Measurements from ENCODE around the gene NID1.
"Not testable (repeated sequence)": the region's sequence is repeated elsewhere in the genome, so short reads cannot be mapped to it uniquely, and the experiment has no call there.

Gene NID1

GRCh38 chr1:236023926-236024565 is 40.8 kb downstream of the NID1 start:
- no peak for DNase-seq

DNA sequence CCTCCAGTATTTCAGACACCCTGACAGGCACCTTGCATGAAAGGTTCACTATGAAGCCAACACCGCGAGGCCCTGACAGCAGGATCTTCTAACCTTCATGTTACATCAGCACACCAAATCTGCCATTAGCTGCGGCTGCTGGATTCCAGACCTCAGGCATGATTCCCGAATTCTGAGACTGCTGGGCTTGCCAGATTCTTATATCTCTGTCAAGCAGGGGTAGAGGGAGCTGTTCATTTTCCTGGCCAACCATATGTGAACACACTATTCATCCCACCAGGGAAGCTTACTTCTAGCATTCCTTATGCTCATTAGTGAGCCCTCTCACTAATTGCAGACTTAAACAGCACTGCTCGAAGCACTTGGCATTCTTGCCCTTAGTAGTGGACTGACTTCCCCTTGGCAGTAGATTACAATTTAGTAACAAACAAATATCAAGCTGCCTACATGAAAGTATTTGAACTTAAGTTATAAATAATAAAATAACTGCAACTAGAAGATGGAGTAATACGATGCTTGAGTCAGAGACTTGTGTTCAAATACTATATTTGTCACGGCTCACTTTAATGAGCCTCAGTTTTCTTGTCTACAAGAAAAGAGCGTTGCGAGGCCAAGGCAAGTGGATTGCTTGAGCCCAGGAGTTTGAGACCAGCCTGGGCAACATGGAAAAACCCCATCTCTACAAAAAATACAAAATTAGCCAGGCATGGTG is 43.3 kb downstream of the NID1 start:
- DNase-seq, result no peak

GRCh38 chr1:236020359-236021219 is 44.3 kb downstream of the NID1 start:
- no peak for DNase-seq

DNA sequence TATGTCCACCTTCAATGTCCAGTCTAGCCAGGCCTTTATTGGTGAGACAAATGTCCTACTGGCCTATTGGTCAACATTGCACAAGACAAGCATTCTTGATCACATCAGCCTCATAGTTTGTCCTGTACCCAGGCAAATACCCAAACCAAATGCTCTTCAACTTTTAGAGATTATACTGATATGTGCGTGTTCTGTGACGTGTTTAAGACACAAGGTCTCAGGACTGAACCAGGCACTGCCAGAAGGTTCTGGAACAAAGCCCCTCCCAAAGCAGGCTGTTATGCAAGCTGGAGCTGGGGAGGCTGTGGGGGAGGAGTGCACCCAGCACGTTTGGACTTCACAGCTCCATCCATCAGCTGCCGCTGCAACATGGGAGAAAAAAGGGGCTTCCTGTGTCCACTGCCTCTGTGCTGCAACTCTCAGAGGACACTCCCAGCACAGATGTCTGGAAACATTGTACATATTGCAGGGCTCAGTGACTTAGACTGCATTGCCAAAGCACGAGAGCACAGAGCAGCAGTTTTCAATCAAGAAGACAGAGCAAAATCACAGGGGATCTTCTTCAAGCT is 45.9 kb downstream of the NID1 start:
- DNase-seq, result no peak

- no peak for DNase-seq
Observed at GRCh38 chr1:236016782-236017400, 48.0 kb downstream of the NID1 start.

GRCh38 chr1:236016083-236016482 is 48.8 kb downstream of the NID1 start:
- no peak for DNase-seq

GRCh38 chr1:236015539-236015938 is 49.4 kb downstream of the NID1 start:
- no peak for DNase-seq

DNA sequence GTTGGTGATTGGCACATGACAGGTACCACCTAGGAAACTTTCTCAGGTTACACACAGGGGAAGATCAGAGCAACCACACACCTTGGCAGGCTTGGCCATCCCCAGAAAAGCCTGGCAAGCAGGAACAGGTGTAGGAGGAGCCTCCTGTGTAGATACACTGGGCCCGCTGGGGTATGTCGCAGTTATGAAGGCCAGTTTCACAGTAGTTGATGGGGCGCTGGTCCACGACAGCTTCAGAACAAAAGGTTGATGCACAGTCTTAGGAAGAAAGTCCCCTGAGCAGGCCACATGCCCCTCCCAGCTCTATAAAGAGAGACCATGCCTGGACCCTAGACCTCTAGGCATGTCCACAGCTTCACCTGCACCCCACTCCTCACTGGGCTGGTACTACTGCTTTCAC is 51.6 kb downstream of the NID1 start:
- no peak for DNase-seq

DNA sequence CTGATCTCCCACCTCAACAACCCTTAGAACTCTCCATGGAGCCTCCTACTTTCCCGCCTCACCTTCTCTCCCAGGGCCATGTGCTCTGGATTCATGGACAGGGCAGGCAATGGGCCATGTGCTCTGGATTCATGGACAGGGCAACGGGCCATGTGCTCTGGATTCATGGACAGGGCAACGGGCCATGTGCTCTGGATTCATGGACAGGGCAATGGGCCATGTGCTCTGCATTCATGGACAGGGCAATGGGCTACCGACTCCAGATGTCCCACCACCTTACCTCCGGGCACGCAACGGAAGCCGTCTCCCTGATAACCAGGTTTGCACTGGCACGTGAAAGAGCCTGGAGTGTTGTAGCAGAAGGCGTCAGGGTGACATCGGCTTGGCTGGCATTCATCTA is 53.2 kb downstream of the NID1 start:
- DNase-seq, result no peak

DNA sequence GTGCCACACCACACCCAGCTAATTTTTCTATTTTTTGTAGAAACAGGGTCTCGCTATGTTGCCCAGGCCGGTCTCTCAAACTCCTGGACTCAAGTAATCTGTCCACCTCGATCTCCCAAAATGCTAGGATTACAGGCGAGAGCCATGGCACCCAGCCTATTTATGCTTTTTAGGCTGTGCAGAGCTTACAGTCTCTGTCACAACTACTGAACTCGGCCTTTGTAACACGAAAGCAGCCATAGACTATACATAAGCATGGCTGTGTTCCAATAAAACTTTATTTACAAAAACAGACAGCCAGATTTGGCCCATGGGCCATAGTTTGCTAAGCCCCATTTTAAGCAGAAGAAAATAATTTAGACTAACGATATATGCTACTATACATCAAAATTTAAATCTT is 54.4 kb downstream of the NID1 start:
- no peak for DNase-seq

- DNase-seq, result no peak
Observed at GRCh38 chr1:236009857-236010256, 55.0 kb downstream of the NID1 start.

- DNase-seq, result no peak
Observed at GRCh38 chr1:236009191-236009590, 55.7 kb downstream of the NID1 start.

- no peak for DNase-seq
Observed at GRCh38 chr1:236007781-236008180, 57.1 kb downstream of the NID1 start.

- DNase-seq, result not testable (repeated sequence)
Observed at GRCh38 chr1:236003058-236003457, 61.8 kb downstream of the NID1 start.

DNA sequence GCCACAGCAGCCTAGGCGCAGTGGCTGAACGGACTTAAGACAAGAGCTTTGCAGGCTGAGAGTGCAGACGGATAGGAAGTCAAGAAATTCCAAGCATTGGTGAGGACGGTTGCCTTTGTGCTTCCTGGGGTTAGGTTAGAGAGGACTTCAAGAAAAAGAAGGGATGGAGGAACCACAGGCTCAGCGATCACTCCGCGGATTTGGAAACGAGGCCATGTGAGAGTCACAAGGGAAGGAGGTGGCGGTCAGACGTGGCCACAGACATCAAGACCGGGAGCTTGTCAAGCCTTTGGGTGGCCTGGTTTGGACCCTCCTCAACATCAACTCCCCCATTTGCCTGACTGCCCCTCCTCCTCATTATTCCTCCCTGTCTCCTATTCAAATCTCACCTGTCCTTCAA is 62.3 kb downstream of the NID1 start:
- DNase-seq, result no peak

DNA sequence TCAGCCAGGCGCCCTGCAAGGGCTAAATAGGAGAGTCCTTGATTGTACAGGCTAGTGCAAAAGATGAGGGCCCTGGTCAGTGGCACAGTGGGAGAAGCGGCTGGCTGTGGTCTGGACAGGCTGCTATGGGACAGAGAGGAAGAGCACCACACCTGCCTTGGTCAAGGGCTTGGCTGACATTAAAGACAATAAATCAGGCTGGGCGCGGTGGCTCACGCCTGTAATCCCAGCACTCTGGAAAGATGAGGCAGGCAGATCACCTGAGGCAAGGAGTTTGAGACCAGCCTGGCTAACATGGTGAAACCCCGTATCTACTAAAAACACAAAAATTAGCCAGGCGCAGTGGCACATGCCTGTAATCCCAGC is 62.9 kb downstream of the NID1 start:
- no peak for DNase-seq

- DNase-seq, result no peak
Observed at GRCh38 chr1:236000781-236001180, 64.1 kb downstream of the NID1 start.

- DNase-seq, result no peak
Observed at GRCh38 chr1:235999259-235999925, 65.5 kb downstream of the NID1 start.

GRCh38 chr1:235998812-235999211 is 66.1 kb downstream of the NID1 start:
- DNase-seq, result no peak

DNA sequence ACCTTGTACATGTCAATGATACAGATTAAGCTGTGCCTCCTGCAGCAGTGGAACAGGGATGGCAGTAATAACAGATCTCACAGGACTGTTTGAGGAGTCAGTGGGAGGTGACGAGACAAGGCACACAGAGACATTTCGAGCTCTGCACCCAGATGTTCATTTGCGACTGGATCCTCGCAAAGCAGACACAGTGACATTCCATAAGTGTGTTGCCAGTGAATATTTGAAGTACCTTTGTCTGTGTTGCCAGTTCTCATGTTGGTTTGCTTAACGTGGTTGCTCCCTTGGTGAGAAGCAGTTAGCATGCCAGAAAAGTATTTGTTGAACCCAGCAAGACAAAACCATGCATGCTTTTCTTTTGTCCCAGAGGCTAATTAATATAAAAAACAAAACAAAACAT is 67.0 kb downstream of the NID1 start:
- no peak for DNase-seq

- no peak for DNase-seq
Observed at GRCh38 chr1:235997049-235997448, 67.8 kb downstream of the NID1 start.

GRCh38 chr1:235996048-235996785 is 68.7 kb downstream of the NID1 start:
- DNase-seq, result no peak
